Measurements from ENCODE around the gene BCL7A. TPM values are rescaled to one million over a fixed set of nuclear protein-coding genes. Genes with fewer than 3 reads are reported as not detected.
"Not testable (repeated sequence)": the region's sequence is repeated elsewhere in the genome, so short reads cannot be mapped to it uniquely, and the experiment has no call there.

Gene BCL7A
- total RNA-seq, 1 donor from 2014 or later = 49.3 TPM

DNA sequence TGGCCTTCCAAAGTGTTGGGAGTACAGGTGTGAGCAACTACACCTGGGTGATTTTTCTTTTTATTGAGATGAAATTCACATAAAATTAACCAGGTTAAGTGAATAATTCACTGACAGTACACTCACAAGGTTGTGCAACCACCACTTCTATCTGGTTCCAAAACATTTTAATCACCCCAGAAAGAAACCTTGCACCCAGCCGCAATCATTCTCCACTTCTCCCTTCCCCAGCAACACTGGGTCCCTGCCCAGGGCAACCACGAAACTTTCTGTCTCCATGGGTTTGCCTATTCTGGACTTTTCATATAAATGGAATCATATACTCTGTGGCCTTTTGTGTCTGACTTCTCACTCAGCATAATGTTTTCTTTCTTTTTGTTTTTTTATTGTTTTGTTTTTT lies 30.6 kb downstream of the BCL7A start:
- TF ChIP-seq, protein P1, sequence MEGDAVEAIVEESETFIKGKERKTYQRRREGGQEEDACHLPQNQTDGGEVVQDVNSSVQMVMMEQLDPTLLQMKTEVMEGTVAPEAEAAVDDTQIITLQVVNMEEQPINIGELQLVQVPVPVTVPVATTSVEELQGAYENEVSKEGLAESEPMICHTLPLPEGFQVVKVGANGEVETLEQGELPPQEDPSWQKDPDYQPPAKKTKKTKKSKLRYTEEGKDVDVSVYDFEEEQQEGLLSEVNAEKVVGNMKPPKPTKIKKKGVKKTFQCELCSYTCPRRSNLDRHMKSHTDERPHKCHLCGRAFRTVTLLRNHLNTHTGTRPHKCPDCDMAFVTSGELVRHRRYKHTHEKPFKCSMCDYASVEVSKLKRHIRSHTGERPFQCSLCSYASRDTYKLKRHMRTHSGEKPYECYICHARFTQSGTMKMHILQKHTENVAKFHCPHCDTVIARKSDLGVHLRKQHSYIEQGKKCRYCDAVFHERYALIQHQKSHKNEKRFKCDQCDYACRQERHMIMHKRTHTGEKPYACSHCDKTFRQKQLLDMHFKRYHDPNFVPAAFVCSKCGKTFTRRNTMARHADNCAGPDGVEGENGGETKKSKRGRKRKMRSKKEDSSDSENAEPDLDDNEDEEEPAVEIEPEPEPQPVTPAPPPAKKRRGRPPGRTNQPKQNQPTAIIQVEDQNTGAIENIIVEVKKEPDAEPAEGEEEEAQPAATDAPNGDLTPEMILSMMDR (IDR thresholded peaks at IDR 0.05; ENCODE audit: unreplicated experiment) = no peak
- no peaks in the 10 kb centered on the region for H3K27me3 Mint-ChIP-seq
- H3K36me3 Mint-ChIP-seq (ENCODE audit: insufficient read depth) = peaks cover 11% of the 10 kb centered on the region
- H3K27ac Mint-ChIP-seq = no peak overlapping the region
- no peaks in the 10 kb centered on the region for H3K4me1 Mint-ChIP-seq (ENCODE audit: low read depth)
- no peak for DNase-seq (ENCODE audit: low spot score, unreplicated experiment)
- H3K4me3 Mint-ChIP-seq (ENCODE audit: low read depth) = no peak overlapping the region
- H3K9me3 Mint-ChIP-seq (ENCODE audit: low read depth) = no peaks in the 10 kb centered on the region

DNA sequence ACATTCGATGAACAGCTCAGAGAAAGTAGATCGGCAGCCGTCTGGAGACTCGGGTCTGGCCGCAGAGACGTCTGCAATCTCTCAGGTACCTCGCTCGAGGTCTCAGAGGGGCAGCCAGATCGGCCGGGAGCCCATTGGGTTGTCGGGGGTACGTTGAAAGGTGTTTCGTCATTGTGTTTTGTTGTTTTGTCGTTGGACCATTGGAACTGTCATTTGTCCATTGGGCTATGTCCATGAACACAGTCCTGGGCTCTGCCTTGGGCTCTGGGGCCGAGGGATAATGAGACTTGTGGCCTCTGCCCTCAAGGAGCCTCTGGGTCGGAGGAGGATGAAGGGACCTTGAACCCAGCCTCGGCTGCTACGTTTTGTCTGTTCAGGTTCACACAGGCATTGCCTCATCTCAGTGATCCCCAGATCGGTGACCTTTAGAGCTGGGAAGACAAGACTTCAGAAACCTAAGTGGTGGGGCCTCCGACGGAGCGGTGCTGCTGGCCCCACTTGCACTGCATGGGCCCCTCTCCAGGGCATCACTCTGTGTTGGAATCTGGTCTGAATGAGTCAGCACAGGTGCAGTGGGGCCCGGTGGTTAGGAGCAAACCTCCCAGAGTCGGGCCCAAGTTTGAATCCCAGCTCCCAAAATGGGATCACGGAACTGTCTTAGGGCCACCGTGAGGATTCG lies 33.3 kb downstream of the BCL7A start:
- Mint-ChIP-seq H3K4me1 (ENCODE audit: low read depth) (no peaks in the 10 kb centered on the region), H3K27me3 (no peaks in the 10 kb centered on the region), H3K36me3 (ENCODE audit: insufficient read depth) (peaks cover 17% of the 10 kb centered on the region), H3K27ac (no peak overlapping the region), H3K4me3 (ENCODE audit: low read depth) (no peak overlapping the region), H3K9me3 (ENCODE audit: low read depth) (no peaks in the 10 kb centered on the region)
- TF ChIP-seq, protein P1 (IDR thresholded peaks at IDR 0.05; ENCODE audit: unreplicated experiment) = no peak
- DNase-seq (ENCODE audit: low spot score, unreplicated experiment) = no peak

GRCh38 chr12:122056406-122056805 lies 34.7 kb downstream of the BCL7A start:
- not testable (repeated sequence) for H3K27ac Mint-ChIP-seq; H3K27me3 Mint-ChIP-seq; H3K9me3 Mint-ChIP-seq (ENCODE audit: low read depth); DNase-seq (ENCODE audit: low spot score, unreplicated experiment); H3K4me3 Mint-ChIP-seq (ENCODE audit: low read depth); H3K4me1 Mint-ChIP-seq (ENCODE audit: low read depth)
- H3K36me3 Mint-ChIP-seq (ENCODE audit: insufficient read depth) = peaks cover 22% of the 10 kb centered on the region

- Mint-ChIP-seq H3K9me3 (ENCODE audit: low read depth) (no peaks in the 10 kb centered on the region), H3K4me1 (ENCODE audit: low read depth) (peaks cover 1% of the 10 kb centered on the region), H3K27ac (no peak overlapping the region), H3K27me3 (no peaks in the 10 kb centered on the region), H3K36me3 (ENCODE audit: insufficient read depth) (peaks cover 24% of the 10 kb centered on the region), H3K4me3 (ENCODE audit: low read depth) (no peak overlapping the region)
- TF ChIP-seq, protein P1 (IDR thresholded peaks at IDR 0.05; ENCODE audit: unreplicated experiment) = no peak
- no peak for DNase-seq (ENCODE audit: low spot score, unreplicated experiment)
Observed at GRCh38 chr12:122057007-122057735, 35.5 kb downstream of the BCL7A start.

GRCh38 chr12:122057769-122058168 lies 36.1 kb downstream of the BCL7A start:
- Mint-ChIP-seq H3K27ac (no peak overlapping the region), H3K4me3 (ENCODE audit: low read depth) (no peak overlapping the region), H3K36me3 (ENCODE audit: insufficient read depth) (peaks cover 24% of the 10 kb centered on the region), H3K9me3 (ENCODE audit: low read depth) (no peaks in the 10 kb centered on the region), H3K27me3 (no peaks in the 10 kb centered on the region), H3K4me1 (ENCODE audit: low read depth) (peaks cover 3% of the 10 kb centered on the region)
- TF ChIP-seq, protein P1 (IDR thresholded peaks at IDR 0.05; ENCODE audit: unreplicated experiment) = no peak
- DNase-seq (ENCODE audit: low spot score, unreplicated experiment) = no peak

Data from progenitor cell of endocrine pancreas (in vitro differentiated cells).